Measurements from ENCODE around the gene SH2D2A. TPM values are rescaled to one million over a fixed set of nuclear protein-coding genes. Genes with fewer than 3 reads are reported as not detected.

Gene SH2D2A
- total RNA-seq, 2 experiments from 2014 or later = 233 to 237 TPM

DNA sequence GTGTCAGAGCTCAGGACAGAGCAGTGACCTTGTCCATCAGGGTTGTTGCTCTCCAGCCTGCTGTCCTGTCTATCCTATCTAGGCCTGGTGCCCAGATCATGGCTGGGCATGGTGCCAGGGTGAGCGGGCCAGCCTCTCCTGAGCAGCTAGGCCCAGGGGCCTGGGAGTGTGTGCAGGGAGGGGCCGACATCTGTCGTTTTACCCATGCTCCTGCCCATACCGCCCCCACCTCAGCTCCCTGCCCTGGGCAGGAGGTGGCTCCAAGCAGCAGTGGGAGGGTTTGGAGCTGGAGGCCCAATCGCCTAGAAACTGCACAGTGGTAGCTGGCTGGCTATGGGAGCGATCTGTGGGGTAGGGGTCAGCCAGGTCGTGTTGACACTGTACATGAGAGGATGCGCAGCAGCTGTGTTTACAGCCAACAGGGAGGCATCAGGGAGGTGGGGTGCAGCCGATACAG is 35.8 kb upstream of the SH2D2A start:
- CTCF ChIA-PET = interaction anchor here (0.8 to 1.2 kb wide), 3 partner anchors 9 to 55 kb away, joined by 3 to 4 read pairs (median 3); no protein-coding TSS in a partner anchor
- POLR2A ChIA-PET = no interaction called here

DNA sequence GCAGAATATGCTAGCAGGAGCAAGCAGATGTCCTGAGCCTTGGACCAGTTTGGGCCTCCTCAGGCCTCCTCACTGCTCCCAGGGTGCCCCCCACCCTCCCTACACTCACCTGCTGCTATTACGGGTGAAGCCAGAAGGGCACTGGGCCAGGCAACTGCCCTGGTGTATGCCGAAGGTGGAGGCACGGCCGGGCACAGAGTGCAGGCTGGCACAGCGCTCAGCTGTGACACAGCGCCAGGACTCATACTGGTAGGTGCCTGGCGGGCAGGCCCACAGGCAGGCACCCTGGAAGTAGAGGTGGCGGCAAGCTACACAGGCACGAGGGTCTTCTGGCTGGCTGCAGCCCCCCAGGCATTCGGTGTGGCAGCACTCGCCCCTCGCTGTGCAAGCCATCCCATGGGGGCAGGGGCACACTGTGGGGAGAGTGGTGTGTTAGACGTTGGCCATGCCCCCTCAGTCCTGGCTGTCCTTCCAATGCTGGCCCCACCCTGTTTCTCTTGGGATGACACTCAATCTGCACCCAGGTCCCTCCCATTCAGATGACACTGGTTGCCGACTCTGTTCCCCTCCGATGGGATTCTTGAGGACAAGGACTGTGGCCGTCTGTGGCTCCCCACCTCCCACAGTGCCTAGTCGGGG is 35.2 kb upstream of the SH2D2A start:
- CTCF ChIA-PET = interaction anchor here (0.8 to 1.2 kb wide), 2 partner anchors 10 to 13 kb away, joined by 3 to 4 read pairs; no protein-coding TSS in a partner anchor

GRCh38 chr1:156849151-156849496 is 32.5 kb upstream of the SH2D2A start:
- ChIA-PET POLR2A (interaction anchor here (1.7 kb wide), 1 partner anchor 11 kb away, joined by 9 read pairs; the partner anchor contains the start of gene NTRK1), CTCF (interaction anchor here (1.2 to 3.0 kb wide), 5 partner anchors 9 to 159 kb away, joined by 3 to 17 read pairs (median 9); partner anchors contain the start of genes INSRR and NTRK1)

More for the DNA sequence above, 35.2 kb upstream of the SH2D2A start:
- POLR2A ChIA-PET = no interaction called here

- POLR2A ChIA-PET = interaction anchor here (1.7 kb wide), 1 partner anchor 12 kb away, joined by 9 read pairs; the partner anchor contains the start of gene NTRK1
- CTCF ChIA-PET = interaction anchor here (1.2 to 3.0 kb wide), 6 partner anchors 9 to 159 kb away, joined by 3 to 17 read pairs (median 6); partner anchors contain the start of genes INSRR and NTRK1
Observed at GRCh38 chr1:156848461-156849150, 32.0 kb upstream of the SH2D2A start.

DNA sequence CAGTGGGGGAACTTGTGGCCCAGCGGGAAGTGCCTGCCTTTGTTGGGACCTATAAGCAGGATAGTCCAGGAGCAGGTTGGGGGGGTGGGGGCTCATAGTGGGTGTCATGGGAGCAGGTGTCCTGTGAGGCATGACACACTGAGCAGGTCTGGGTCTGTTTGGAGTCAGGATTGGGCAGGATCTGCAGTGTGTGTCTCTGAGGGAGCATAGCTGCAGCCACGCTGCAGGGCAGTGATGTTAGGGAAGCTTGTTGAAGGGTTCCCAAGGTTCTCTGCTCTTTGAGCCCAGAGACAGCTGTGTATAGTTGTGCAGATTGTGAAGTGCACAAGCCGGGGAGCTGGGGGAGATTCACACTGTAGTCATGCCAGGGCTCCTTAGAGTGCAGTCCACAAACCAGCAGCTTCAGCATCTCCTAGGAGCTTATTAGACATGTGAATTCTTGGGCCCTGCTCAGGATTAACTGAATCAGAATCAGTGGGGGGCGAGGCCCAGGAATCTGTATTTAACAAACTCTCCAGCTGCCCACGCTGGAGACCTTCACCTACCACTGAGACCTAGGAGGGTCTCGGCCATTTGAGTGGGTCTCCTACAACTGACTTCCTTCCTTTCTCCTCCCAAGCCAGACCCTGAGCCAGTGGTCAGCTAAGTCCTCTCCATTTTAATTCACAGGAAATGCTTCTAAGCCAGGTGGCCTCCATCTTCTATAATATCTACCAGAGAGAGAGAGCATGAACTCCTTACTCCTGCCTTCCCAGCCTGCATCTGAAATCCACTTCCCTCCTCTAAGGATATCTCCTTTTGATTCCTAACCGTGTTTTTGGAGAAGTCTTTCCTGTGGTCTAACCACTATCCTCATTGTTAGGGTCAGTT is 31.2 kb upstream of the SH2D2A start:
- ChIA-PET CTCF (interaction anchor here (1.2 to 3.0 kb wide), 7 partner anchors 9 to 158 kb away, joined by 3 to 17 read pairs (median 5); partner anchors contain the start of genes INSRR and NTRK1), POLR2A (interaction anchor here (1.7 kb wide), 1 partner anchor 13 kb away, joined by 9 read pairs; the partner anchor contains the start of gene NTRK1)

DNA sequence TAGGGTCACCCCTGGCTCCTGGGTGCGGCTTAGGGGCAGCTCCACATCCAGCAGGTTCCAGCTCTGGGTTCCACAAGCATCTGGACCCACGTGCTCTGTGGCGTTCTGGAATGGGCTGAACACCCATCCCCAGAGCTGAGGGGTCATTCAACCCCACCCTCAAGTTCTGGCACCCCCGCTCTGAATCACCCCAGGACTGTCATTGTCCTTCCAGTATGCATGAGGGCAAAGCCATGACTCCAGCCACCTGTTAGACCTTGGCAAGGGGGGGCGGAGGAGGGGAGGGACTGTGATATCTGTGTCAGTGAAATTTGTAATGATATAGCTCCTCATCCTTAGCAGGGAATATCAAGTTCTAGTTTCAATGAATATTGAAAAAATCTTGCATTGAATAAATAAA is 30.0 kb upstream of the SH2D2A start:
- POLR2A ChIA-PET = no interaction called here
- CTCF ChIA-PET = interaction anchor here (1.1 to 3.0 kb wide), 3 partner anchors 8 to 14 kb away, joined by 3 to 14 read pairs (median 5); partner anchors contain the start of gene NTRK1

- ChIA-PET CTCF (interaction anchor here (1.1 to 3.0 kb wide), 4 partner anchors 7 to 15 kb away, joined by 3 to 14 read pairs (median 4); partner anchors contain the start of gene NTRK1), POLR2A (no interaction called here)
Observed at GRCh38 chr1:156845953-156846545, 29.4 kb upstream of the SH2D2A start.

- ChIA-PET POLR2A (no interaction called here), CTCF (interaction anchor here (1.3 to 1.5 kb wide), 2 partner anchors 14 to 15 kb away, joined by 3 to 4 read pairs; partner anchors contain the start of genes INSRR and NTRK1)
Observed at GRCh38 chr1:156845055-156845952, 28.7 kb upstream of the SH2D2A start.

DNA sequence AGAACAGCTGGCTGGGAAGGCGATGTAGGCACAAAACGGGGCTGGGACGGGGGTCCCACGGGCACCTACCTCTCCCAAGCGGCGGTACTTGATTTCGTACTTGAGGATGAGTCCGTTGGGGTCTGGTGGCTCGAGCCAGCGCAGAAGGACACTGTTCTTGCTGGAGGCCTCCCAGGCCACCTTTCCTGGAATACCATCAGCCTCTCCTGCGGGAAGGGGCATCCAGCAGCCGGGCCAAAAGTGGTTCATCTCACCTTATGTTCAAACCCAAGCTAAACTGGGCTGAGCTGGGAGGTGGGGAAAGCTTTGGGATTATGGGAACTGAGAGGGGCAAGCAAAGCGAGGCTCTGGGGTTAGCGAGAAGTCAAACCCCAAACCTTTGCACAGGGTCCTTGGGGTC is 28.0 kb upstream of the SH2D2A start:
- ChIA-PET CTCF (interaction anchor here (1.3 to 1.5 kb wide), 2 partner anchors 15 to 16 kb away, joined by 3 to 4 read pairs; partner anchors contain the start of genes INSRR and NTRK1), POLR2A (no interaction called here)

GRCh38 chr1:156844102-156844501 is 27.5 kb upstream of the SH2D2A start:
- POLR2A ChIA-PET = no interaction called here
- CTCF ChIA-PET = interaction anchor here (1.3 kb wide), 1 partner anchor 15 kb away, joined by 4 read pairs; the partner anchor contains the start of gene INSRR

GRCh38 chr1:156842618-156843300 is 26.1 kb upstream of the SH2D2A start:
- CTCF ChIA-PET = no interaction called here
- POLR2A ChIA-PET = no interaction called here

- CTCF ChIA-PET = interaction anchor here (0.9 to 1.5 kb wide), 4 partner anchors 19 to 152 kb away, joined by 3 to 14 read pairs (median 4); partner anchors contain the start of gene NTRK1
- POLR2A ChIA-PET = no interaction called here
Observed at GRCh38 chr1:156841295-156841855, 24.7 kb upstream of the SH2D2A start.

GRCh38 chr1:156840898-156841279 is 24.2 kb upstream of the SH2D2A start:
- POLR2A ChIA-PET = no interaction called here
- CTCF ChIA-PET = interaction anchor here (0.9 to 1.5 kb wide), 4 partner anchors 19 to 151 kb away, joined by 3 to 14 read pairs (median 4); partner anchors contain the start of gene NTRK1

- ChIA-PET CTCF (interaction anchor here (1.5 kb wide), 1 partner anchor 53 kb away, joined by 5 read pairs; no protein-coding TSS in a partner anchor), POLR2A (no interaction called here)
Observed at GRCh38 chr1:156840186-156840897, 23.7 kb upstream of the SH2D2A start.

- CTCF ChIA-PET = interaction anchor here (0.6 to 8.1 kb wide), 25 partner anchors 7 to 194 kb away, joined by 3 to 96 read pairs (median 5); partner anchors contain the start of genes HDGF, INSRR, LRRC71 and METTL25B
- POLR2A ChIA-PET = no interaction called here
Observed at GRCh38 chr1:156839426-156840109, 22.9 kb upstream of the SH2D2A start.

Measured in activated CD8-positive, alpha-beta memory T cell treated with anti-CD3 and anti-CD28 coated beads for 36 hours (primary cell).